WTC11 (cell line): ENCODE data around the gene COBL.

Source experiments
- CBFB ChIP-seq: sonication (generic); formaldehyde crosslinking; IDR thresholded peaks from 2 replicates; pipeline ENCODE4 v1.8.1; 2022; ENCODE audit warnings: mild to moderate bottlenecking, low read depth, missing genetic modification reagents
- CREM ChIP-seq: sonication (generic); formaldehyde crosslinking; IDR thresholded peaks from 2 replicates; pipeline ENCODE4 v1.8.1; 2022; ENCODE audit warnings: mild to moderate bottlenecking, missing genetic modification reagents, moderate library complexity
- GABPB1 ChIP-seq: sonication (generic); formaldehyde crosslinking; IDR thresholded peaks from 2 replicates; pipeline ENCODE4 v1.8.1; 2023; ENCODE audit warnings: mild to moderate bottlenecking, missing genetic modification reagents
- IRF2 ChIP-seq: sonication (generic); formaldehyde crosslinking; IDR thresholded peaks from 2 replicates; pipeline ENCODE4 v1.8.0; 2022; ENCODE audit warnings: low read depth, missing genetic modification reagents, borderline replicate concordance
- NFYB ChIP-seq: sonication (generic); formaldehyde crosslinking; conservative IDR thresholded peaks from 2 replicates; pipeline ENCODE4 v1.8.0; 2022; ENCODE audit warnings: low read depth, missing genetic modification reagents
- RELA ChIP-seq: sonication (generic); formaldehyde crosslinking; IDR thresholded peaks from 2 replicates; pipeline ENCODE4 v1.8.1; 2022; ENCODE audit warnings: missing genetic modification reagents, mild to moderate bottlenecking, borderline replicate concordance
- TCF7 ChIP-seq: sonication (generic); formaldehyde crosslinking; IDR thresholded peaks from 2 replicates; pipeline ENCODE4 v1.8.0; 2022; ENCODE audit warnings: mild to moderate bottlenecking, low read depth, missing genetic modification reagents, moderate library complexity
- TF ChIP-seq, protein P1 (sequence below): sonication (generic); formaldehyde crosslinking; IDR thresholded peaks from 2 replicates; pipeline ENCODE4 v1.8.0; 2023; ENCODE audit warnings: missing genetic modification reagents, mild to moderate bottlenecking, borderline replicate concordance
- TF ChIP-seq, protein P2 (sequence below): fragments of 200-600 bp; IDR thresholded peaks from 2 replicates; pipeline ENCODE4 v1.8.0; 2022; ENCODE audit warnings: antibody characterized with exemption
- TF ChIP-seq, protein P3 (sequence below): sonication (generic); formaldehyde crosslinking; IDR thresholded peaks from 2 replicates; pipeline ENCODE4 v1.8.1; 2022; ENCODE audit warnings: missing genetic modification reagents, borderline replicate concordance
- TF ChIP-seq, protein P4 (sequence below): sonication (generic); formaldehyde crosslinking; IDR thresholded peaks from 2 replicates; pipeline ENCODE4 v1.8.0; 2022; ENCODE audit warnings: missing genetic modification reagents
- TF ChIP-seq, protein P5 (sequence below): sonication (generic); formaldehyde crosslinking; IDR thresholded peaks from 2 replicates; pipeline ENCODE4 v1.8.1; 2023; ENCODE audit warnings: mild to moderate bottlenecking, missing genetic modification reagents, borderline replicate concordance

DNA sequence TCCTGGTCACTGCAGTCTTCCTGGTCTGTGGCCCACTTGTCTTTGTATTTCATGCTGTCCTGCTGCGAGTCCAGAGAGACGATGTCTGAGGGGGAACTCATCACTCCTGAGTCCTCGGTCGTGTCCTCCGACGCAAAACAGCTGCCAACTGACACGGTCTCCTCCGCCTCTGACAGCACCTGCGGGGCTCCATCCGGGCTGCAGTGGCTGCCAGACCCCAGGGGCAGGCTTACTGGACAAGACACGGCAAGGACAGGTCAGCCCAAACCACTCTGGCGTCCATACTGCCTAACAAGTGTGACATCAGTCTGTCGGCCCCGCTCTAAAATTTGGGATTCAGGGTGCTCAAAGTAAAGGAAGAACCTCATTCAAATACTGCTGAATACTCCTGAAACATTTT is 273.1 kb downstream of the COBL start:
- TF ChIP-seq RELA (CRISPR knock-in tag): no peak
- TF ChIP-seq, protein P1, sequence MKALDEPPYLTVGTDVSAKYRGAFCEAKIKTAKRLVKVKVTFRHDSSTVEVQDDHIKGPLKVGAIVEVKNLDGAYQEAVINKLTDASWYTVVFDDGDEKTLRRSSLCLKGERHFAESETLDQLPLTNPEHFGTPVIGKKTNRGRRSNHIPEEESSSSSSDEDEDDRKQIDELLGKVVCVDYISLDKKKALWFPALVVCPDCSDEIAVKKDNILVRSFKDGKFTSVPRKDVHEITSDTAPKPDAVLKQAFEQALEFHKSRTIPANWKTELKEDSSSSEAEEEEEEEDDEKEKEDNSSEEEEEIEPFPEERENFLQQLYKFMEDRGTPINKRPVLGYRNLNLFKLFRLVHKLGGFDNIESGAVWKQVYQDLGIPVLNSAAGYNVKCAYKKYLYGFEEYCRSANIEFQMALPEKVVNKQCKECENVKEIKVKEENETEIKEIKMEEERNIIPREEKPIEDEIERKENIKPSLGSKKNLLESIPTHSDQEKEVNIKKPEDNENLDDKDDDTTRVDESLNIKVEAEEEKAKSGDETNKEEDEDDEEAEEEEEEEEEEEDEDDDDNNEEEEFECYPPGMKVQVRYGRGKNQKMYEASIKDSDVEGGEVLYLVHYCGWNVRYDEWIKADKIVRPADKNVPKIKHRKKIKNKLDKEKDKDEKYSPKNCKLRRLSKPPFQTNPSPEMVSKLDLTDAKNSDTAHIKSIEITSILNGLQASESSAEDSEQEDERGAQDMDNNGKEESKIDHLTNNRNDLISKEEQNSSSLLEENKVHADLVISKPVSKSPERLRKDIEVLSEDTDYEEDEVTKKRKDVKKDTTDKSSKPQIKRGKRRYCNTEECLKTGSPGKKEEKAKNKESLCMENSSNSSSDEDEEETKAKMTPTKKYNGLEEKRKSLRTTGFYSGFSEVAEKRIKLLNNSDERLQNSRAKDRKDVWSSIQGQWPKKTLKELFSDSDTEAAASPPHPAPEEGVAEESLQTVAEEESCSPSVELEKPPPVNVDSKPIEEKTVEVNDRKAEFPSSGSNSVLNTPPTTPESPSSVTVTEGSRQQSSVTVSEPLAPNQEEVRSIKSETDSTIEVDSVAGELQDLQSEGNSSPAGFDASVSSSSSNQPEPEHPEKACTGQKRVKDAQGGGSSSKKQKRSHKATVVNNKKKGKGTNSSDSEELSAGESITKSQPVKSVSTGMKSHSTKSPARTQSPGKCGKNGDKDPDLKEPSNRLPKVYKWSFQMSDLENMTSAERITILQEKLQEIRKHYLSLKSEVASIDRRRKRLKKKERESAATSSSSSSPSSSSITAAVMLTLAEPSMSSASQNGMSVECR (CRISPR knock-in tag): no peak
- TF ChIP-seq TCF7 (CRISPR knock-in tag): no peak
- no peak for TF ChIP-seq NFYB (CRISPR knock-in tag)
- TF ChIP-seq, protein P2, sequence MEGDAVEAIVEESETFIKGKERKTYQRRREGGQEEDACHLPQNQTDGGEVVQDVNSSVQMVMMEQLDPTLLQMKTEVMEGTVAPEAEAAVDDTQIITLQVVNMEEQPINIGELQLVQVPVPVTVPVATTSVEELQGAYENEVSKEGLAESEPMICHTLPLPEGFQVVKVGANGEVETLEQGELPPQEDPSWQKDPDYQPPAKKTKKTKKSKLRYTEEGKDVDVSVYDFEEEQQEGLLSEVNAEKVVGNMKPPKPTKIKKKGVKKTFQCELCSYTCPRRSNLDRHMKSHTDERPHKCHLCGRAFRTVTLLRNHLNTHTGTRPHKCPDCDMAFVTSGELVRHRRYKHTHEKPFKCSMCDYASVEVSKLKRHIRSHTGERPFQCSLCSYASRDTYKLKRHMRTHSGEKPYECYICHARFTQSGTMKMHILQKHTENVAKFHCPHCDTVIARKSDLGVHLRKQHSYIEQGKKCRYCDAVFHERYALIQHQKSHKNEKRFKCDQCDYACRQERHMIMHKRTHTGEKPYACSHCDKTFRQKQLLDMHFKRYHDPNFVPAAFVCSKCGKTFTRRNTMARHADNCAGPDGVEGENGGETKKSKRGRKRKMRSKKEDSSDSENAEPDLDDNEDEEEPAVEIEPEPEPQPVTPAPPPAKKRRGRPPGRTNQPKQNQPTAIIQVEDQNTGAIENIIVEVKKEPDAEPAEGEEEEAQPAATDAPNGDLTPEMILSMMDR: no peak
- TF ChIP-seq, protein P3, sequence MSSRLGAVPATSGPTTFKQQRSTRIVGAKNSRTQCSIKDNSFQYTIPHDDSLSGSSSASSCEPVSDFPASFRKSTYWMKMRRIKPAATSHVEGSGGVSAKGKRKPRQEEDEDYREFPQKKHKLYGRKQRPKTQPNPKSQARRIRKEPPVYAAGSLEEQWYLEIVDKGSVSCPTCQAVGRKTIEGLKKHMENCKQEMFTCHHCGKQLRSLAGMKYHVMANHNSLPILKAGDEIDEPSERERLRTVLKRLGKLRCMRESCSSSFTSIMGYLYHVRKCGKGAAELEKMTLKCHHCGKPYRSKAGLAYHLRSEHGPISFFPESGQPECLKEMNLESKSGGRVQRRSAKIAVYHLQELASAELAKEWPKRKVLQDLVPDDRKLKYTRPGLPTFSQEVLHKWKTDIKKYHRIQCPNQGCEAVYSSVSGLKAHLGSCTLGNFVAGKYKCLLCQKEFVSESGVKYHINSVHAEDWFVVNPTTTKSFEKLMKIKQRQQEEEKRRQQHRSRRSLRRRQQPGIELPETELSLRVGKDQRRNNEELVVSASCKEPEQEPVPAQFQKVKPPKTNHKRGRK: no peak
- no peak for TF ChIP-seq GABPB1 (CRISPR knock-in tag)
- TF ChIP-seq CBFB (CRISPR knock-in tag): no peak
- TF ChIP-seq CREM (CRISPR knock-in tag): no peak
- no peak for TF ChIP-seq IRF2
- TF ChIP-seq, protein P4, sequence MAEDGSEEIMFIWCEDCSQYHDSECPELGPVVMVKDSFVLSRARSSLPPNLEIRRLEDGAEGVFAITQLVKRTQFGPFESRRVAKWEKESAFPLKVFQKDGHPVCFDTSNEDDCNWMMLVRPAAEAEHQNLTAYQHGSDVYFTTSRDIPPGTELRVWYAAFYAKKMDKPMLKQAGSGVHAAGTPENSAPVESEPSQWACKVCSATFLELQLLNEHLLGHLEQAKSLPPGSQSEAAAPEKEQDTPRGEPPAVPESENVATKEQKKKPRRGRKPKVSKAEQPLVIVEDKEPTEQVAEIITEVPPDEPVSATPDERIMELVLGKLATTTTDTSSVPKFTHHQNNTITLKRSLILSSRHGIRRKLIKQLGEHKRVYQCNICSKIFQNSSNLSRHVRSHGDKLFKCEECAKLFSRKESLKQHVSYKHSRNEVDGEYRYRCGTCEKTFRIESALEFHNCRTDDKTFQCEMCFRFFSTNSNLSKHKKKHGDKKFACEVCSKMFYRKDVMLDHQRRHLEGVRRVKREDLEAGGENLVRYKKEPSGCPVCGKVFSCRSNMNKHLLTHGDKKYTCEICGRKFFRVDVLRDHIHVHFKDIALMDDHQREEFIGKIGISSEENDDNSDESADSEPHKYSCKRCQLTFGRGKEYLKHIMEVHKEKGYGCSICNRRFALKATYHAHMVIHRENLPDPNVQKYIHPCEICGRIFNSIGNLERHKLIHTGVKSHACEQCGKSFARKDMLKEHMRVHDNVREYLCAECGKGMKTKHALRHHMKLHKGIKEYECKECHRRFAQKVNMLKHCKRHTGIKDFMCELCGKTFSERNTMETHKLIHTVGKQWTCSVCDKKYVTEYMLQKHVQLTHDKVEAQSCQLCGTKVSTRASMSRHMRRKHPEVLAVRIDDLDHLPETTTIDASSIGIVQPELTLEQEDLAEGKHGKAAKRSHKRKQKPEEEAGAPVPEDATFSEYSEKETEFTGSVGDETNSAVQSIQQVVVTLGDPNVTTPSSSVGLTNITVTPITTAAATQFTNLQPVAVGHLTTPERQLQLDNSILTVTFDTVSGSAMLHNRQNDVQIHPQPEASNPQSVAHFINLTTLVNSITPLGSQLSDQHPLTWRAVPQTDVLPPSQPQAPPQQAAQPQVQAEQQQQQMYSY (CRISPR knock-in tag): no peak
- TF ChIP-seq, protein P5, sequence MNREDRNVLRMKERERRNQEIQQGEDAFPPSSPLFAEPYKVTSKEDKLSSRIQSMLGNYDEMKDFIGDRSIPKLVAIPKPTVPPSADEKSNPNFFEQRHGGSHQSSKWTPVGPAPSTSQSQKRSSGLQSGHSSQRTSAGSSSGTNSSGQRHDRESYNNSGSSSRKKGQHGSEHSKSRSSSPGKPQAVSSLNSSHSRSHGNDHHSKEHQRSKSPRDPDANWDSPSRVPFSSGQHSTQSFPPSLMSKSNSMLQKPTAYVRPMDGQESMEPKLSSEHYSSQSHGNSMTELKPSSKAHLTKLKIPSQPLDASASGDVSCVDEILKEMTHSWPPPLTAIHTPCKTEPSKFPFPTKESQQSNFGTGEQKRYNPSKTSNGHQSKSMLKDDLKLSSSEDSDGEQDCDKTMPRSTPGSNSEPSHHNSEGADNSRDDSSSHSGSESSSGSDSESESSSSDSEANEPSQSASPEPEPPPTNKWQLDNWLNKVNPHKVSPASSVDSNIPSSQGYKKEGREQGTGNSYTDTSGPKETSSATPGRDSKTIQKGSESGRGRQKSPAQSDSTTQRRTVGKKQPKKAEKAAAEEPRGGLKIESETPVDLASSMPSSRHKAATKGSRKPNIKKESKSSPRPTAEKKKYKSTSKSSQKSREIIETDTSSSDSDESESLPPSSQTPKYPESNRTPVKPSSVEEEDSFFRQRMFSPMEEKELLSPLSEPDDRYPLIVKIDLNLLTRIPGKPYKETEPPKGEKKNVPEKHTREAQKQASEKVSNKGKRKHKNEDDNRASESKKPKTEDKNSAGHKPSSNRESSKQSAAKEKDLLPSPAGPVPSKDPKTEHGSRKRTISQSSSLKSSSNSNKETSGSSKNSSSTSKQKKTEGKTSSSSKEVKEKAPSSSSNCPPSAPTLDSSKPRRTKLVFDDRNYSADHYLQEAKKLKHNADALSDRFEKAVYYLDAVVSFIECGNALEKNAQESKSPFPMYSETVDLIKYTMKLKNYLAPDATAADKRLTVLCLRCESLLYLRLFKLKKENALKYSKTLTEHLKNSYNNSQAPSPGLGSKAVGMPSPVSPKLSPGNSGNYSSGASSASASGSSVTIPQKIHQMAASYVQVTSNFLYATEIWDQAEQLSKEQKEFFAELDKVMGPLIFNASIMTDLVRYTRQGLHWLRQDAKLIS (CRISPR knock-in tag): no peak
